ENCODE measurements around the gene PCGF3.
"Not testable (repeated sequence)": the region's sequence is repeated elsewhere in the genome, so short reads cannot be mapped to it uniquely, and the experiment has no call there.

PCGF3 gene

DNA sequence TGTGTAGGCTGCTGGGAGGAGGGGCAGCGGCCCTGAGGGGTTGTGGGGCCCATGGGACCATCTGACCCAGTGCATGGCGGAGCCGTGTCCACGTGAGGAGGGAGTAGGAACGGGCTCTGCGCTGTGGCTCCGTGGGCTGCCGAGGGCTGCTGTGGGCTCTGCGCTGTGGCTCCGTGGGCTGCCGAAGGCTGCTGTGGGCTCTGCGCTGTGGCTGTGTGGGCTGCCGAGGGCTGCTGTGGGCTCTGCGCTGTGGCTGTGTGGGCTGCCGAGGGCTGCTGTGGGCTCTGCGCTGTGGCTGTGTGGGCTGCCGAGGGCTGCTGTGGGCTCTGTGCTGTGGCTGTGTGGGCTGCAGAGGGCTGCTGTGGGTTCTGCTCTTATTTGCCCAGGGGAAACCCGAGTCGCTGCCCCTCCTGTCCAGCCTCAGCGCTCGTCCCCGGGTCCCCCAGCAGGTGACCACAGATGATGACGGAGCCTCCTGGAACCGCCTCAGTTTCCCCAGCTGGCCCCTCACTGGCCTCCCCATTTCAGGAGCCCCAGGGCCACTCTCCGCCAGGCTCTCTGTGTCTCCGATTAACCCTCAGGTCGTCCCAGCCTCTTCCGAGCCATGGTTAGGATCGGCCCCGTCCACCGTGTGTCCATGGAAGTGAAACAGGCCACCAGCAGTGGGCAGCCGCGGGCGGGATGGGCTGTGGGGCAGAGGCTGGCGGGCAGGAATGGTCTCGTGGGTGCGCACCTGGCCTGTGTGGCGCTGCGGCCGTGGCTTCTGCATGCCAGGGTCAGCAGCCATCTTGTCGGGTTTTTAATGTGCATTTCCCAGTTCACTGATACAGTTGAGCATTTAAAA is 20.0 kb downstream of the PCGF3 start:
- DNase-seq (ENCODE audit: low spot score), result no peak

DNA sequence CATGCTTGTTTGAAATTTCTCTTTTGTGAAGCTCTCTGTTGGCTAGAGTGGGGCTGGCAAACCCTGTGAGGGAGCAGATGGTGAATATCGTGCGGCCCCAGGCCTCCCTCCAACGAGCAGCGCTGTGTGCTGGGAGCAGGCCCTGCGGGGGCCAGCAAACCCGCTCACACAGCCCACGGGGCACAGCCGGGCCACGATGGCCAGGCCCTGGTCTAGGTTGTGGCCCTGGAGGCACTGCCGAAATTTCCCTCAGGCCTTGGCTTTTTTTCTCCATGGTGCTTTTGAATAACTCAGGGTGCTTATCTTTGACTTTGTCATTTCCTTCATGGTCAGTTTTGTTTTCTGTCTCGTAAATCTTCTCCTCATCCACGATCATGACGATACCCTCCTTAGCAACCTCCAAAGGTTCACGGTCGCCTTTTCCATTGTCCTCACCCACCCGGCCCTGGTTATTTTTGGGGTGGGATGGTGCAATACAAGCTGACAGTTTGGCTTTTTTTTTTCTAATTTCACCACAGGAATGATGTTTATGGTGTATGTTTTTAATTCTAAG is 20.7 kb downstream of the PCGF3 start:
- DNase-seq (ENCODE audit: low spot score), result no peak

DNA sequence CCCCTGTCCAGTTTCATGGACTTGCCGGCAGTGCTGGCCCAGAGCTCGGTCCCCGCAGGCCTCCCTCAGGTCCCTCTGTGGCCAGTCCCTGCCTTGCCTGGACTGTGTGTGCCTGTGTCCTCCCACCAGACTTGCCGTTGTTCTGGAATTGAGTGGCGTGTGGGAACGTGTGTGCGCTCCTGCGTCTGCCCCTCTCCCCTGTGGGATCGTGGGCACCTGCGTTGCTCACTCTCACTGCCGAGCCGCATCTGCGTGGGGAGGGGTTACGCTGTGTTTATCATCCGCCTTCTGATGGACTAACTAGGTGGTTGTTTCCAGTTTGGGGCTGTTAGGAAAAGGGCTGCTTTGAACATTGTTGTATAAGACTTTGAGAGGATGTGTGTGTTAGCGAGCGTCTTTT is 21.2 kb downstream of the PCGF3 start:
- DNase-seq (ENCODE audit: low spot score), result no peak

DNA sequence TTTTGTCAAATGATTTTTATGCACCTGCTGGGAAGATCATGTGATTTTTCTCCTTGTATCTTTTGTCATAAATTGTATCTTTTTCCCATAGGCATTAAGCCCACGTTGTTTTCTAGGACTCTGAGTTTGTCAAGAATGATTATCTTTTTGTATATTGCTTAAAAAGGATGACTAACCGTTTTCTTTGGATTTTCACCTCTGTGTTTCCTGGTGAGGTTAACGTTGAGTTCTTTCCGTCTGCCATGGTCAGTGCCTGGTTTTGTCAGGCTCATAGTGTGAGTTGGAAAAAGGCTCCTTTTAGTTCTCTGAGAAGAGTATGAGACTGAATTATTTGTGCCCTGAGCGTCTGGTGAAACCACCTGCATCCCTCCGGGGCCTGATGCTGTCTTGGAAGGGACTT is 21.9 kb downstream of the PCGF3 start:
- no peak for DNase-seq (ENCODE audit: low spot score)

DNA sequence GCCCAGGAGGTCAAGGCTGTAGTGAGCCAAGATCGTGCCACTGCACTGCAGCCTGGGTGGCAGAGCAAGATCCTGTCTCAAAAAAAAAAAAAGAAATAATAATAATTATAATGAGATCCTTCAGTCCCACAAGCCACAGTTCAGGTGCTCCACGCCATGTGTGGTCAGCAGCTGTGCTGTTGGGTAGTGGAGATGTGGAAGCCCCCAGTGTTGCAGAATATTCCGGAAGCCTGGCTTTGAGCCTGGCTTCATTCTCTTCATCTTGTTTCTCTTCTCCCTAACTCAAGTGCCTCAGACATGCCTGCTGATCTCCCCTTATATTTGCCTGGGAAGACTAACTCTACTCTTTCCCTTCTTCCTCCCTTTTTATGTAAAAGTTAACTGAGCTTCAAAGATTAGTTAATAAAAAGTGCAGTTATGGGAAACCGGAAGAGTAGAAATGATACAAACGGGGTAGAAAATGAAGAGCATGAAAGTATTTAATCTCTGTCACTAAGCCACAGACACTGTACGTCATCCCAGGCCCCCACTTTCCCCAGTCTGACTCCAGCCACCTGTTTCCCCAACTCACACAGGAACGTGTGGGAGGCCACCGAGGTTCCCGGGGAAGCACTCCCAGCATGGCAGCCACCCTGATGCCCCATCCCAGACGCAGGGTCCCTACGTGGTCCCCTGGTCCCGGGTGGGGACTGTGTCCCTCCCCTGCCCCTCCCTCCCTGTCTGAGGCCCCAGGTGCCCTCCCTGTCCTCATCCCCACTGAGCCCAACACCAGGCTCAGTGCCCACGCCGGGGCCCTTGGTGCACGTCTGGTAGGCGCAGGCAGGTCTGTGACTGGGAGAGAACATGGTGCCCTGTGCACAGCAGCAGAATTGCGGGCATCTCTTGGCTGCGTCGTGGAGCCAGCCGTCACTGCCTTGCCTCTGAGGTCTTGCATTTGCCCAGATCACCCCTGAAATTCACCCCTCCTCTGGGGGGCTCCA is 24.0 kb downstream of the PCGF3 start:
- no peak for DNase-seq (ENCODE audit: low spot score)

DNA sequence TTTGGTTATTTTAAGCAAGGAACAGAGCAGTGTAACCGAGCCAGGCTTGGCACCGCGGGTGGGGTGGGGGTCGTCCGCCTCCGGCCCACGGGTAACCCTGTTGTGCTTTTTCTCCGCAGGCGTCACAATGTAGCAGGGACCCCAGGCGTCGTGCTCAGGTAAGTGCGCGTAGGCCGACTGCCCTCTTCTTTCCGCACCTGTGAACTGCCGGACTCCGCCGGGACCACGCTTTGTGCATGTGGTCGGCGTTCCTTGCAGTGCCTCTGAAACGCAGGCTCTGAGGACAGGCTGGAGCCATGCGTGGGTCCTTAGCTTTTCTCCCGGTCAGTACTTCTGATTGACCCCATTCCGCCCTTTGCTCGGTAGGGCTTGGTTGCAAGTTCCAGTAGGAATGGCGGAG is 24.9 kb downstream of the PCGF3 start:
- no peak for DNase-seq (ENCODE audit: low spot score)

DNA sequence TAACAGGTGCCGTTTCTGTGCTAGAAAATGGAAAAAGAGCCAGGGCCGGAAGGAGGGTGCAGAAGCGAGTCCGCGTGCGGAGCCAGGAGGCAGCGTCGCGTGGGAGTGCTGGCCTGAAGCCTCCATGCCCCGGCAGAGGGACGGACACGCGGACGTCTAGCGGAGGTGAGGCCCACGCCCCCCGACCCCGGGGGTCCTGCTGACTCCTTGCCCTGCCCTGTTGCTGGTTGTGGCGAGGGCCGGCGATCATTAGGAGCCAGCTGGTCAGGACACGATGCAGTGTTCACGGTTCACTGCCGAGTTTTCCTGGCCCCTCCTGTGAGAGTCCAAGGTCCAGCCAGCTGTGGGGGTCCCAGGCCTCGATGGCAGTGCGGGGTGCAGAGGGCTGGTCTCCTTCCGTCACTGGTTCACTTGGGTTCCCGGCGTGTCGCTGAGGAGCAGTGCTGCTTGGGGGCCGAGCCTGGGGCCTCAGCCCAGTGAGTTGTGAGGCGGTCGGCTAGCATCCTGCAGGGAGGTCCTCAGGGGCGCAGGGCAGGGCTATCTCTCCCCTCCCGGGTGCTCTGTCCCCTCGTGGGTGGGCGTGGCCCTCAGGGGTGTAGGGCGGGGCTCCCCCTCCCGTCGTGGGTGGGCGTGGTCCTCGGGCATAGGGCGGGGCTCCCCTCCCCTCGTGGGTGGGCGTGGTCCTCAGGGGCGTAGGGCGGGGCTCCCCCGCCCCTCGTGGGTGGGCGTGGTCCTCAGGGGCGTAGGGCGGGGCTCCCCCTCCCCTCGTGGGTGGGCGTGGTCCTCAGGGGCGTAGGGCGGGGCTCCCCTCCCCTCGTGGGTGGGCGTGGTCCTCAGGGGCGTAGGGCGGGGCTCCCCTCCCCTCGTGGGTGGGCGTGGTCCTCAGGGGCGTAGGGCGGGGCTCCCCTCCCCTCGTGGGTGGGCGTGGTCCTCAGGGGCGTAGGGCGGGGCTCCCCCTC is 25.6 kb downstream of the PCGF3 start:
- DNase-seq (ENCODE audit: low spot score), result not testable (repeated sequence)

DNA sequence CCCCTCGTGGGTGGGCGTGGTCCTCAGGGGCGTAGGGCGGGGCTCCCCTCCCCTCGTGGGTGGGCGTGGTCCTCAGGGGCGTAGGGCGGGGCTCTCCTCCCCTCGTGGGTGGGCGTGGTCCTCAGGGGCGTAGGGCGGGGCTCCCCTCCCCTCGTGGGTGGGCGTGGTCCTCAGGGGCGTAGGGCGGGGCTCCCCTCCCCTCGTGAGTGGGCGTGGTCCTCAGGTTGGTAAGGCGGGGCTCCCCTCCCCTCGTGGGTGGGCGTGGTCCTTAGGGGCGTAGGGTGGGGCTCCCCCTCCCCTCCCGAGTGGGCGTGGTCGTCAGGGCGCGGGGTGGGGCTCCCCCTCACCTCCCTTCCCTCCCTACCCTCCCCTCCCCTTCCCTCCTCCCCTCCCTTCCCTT is 26.3 kb downstream of the PCGF3 start:
- not testable (repeated sequence) for DNase-seq (ENCODE audit: low spot score)

DNA sequence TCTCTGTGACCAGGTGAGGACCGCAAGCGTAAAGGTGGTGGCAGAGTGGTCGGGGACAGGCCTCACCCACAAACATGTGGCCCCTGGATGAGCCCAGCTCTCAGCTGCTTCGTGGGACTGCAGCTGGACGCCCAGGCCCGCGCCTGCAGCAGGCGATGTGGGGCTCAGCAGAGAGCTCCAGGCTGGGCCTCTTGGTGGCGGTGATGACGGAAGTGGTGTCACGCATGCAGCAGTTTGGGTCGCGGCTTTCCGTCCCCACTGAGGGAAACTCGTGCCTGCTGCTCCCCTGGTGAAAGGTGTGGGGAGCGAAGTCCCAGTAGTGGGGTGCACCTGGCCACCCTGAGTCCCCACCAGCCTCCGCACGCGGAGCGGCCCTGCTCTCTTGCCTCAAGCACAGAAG is 26.9 kb downstream of the PCGF3 start:
- DNase-seq (ENCODE audit: low spot score), result no peak

DNA sequence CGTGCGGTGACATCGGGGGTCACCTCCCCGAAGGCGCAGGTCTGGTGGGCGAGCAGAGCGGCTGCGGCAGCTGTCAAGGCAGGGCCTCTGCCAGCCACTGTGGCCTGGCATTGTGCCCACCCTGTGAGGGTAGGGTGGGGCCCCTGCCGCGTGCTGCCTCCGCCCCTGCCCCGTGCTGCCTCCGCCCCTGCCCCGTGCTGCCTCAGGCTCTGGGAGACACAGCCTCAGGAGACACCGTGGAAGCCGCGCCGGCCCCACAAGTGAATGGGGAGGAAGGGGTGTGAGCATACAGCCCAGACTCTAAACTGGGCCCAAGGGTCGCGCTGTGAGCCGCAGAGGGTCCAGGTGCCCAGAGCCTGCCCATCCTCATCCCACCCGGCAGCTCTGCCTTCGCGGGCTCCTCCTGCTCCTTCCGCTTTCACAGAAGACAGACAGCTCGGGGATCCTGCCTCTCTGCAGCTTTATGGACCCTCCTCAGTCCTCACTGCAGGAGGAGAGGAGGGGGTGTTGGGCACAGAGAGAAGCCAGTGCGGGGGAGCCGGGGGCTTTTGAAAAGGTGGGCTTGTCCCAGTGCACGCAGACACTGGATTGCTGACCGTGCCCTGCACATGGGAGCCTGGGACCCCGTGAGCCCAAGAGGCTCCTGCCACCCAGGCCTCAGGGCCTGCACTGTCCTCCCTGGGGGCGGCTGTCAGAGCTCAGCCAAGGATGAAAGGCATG is 27.4 kb downstream of the PCGF3 start:
- DNase-seq (ENCODE audit: low spot score), result no peak

DNA sequence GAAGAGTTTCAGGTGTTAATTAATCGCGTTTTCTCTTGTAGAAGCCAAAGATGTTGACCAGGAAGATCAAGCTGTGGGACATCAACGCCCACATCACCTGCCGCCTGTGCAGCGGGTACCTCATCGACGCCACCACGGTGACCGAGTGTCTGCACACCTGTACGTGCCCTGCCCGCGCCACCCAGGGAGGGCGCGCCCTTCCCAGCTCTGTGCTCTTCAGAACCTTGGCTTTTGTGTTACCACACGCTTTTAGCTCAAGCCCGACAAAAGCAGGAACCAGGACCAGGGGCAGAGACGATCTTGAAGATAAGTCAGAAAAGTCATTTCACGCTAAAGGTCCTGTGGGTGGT is 28.0 kb downstream of the PCGF3 start:
- DNase-seq (ENCODE audit: low spot score), result no peak

DNA sequence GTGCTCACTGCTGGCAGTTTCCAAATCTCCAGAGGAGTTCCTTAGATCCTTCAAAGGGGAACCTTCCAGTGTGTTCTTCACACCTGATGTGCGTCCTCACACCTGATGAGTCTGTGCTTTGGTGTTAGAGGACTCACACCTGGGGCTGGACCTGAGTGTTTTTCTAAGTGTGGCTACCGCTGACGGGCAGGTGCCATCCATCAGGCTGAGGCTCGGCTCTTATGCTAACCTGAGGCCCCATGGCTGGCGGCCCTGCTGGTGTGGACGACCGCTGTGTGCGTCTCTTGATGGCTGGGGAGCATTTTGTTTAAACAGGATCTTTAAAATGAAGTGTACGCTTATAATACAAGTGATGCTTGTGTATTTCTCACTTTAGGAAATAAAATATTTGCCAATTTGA is 28.4 kb downstream of the PCGF3 start:
- DNase-seq (ENCODE audit: low spot score), result no peak

DNA sequence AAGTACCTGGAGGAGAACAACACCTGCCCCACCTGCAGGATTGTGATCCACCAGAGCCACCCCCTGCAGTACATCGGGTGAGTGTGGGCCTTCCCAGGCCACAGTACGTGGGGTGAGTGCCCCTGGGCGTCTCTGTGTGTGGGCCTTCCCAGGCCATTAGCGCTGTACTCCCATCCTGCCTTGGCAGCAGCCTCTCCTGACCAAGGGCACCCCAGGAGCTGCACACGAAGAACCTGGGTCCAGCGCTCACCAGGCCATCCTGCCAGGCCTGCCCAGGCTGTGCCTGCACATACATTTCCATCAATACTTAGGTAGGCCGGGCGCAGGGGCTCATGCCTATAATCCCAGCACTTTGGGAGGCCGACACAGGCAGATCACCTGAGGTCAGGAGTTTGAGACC is 29.3 kb downstream of the PCGF3 start:
- DNase-seq (ENCODE audit: low spot score), result no peak

DNA sequence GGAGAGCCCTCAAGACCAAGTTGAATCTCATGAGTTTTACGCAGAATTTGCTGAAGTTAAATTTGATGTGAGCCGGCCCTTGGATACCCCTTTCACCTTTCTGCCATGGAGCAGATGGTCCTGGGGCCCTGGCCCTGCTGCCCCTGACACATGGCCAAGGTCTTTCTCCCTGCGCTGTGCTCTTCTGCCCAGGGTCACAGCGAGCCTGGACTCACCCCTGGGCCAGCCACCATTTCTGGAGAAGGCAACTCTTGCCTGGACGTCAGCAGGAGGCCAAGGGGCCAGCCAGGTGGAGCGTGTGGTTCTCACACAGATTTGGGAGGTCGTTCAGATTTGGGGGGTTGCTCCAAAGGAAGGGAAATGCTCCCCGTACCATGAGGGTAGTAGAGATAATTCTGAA is 30.0 kb downstream of the PCGF3 start:
- DNase-seq (ENCODE audit: low spot score), result no peak

DNA sequence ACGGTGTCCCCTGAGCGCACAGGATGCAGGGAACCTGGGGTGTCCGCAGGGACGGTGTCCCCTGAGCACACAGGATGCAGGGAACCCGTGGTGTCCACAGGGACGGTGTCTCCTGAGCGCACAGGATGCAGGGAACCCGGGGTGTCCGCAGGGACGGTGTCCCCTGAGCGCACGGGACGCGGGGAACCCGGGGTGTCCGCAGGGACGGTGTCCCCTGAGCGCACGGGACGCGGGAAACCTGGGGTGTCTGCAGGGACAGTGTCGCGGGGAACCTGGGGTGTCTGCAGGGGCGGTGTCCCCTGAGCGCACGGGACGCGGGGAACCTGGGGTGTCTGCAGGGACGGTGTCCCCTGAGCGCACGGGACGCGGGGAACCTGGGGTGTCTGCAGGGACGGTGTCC is 30.9 kb downstream of the PCGF3 start:
- DNase-seq (ENCODE audit: low spot score), result not testable (repeated sequence)

DNA sequence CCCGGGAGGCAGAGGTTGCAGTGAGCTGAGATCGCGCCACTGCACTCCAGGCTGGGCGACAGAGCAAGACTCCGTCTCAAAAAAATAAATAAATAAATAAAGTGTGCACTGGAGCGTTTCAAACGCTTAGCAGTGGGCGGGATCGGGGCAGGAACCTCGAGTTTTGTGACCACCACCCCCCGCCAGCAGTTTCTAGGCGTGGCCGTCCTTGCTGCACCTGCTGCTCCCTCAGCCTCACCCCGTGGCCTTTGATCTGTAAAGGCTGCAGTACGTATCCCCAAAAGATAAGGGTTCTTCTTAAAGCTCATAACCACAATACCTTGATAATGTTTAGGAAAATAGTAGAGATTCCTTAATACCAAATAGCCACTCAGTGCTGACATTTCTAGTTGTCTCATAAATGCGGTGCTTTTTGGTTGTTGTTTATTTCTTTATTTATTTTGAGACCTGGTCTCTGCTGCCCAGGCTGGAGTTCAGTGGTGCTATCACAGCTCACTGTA is 33.2 kb downstream of the PCGF3 start:
- DNase-seq (ENCODE audit: low spot score), result no peak

DNA sequence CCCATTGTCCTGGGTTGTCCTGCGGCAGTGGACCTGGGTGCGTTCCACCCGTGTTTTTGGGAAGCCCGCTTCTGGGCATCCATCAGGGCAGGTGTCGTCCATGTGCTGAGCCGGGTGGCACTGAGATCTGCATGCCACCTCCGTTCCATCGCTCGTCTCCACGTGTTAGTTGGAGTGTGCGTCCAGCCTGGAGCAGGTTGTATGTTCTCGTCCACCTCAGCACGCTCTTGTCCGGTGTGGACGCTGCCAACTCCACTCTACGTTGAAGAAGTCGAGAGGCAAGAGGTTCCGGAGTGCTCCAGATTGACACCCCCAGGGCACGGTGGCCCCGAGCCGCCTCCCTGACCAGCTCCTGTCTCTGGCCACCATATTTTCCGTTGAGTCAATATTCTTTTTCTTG is 33.9 kb downstream of the PCGF3 start:
- no peak for DNase-seq (ENCODE audit: low spot score)

DNA sequence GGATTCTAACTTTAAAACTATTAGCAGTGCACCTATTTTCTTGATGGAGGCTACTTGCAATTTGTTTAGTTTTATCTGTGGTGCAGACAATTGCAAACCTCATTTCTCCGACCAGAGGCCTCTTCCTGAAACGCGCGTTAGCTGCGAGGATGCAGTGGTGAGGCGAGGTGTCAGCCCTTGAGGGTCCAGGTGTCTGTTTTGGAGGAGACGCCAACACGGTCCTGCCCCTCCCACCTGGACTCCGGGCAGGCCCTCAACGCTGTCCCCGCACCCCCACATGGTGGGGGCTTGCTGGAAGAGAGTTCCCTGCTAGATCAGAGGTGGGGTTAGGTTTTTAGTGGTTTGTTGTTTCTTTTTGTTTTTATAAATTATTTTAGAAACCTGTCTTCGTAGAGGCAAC is 34.4 kb downstream of the PCGF3 start:
- no peak for DNase-seq (ENCODE audit: low spot score)

DNA sequence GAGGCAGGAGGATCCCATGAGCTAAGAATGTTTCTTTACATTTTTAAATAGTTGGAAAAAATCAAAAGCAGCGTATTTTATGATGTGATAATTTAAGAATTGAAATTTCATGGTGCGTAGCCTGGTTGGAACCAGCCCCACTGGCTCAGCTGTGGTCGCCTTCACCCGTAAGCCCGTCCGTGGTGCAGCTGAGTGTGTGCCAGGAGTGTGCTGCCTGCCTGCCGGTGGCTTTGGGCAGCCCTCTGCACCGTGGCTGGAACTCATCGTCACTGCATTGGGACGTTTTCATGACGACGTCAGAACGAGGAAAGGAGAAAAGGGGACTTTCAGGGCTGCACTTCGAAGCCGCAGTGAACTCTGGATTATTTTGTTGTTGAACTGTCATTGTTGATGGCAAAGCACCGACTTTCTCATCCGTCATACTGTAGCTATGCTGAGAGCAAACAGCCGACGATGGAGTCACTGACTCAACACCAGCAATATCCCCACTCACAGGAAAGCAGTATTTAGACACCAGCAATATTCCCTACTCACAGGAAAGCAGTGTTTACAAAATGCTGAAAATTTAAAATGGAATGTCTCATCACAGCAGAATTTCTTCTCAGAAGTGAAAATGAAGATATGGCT is 35.1 kb downstream of the PCGF3 start:
- DNase-seq (ENCODE audit: low spot score), result no peak

DNA sequence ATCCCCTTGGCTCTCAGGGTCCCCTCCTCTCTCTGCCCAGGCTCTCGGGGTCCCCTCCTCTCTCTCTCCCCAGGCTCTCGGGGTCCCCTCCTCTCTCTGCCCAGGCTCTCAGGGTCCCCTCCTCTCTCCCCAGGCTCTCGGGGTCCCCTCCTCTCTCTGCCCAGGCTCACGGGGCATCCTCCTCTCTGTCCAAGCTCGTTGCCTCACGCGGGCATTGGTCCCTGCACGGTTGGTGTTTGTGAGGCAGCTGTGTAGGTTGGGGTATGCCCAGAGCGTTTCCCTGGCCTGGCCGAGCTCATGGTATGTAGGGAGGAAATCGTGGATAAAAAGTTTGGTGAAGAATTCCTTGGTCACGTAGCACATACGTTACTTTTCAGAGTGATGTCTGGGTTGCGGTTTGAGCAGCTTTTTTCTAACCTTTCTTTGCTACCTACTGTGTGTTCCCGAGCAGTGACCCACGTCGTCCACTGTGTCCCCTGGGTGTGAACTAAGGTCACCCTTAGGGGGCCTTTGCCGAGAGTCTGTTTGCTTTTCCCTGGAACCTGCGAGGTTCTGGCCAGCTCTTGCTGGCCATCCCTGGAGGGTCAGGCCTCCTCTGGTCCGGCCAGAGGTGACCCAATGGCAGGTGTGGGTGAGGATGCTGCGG is 36.6 kb downstream of the PCGF3 start:
- no peak for DNase-seq (ENCODE audit: low spot score)
